IMR-90 (cell line): ENCODE data around the gene KCNF1. TPM values are rescaled to one million over a fixed set of nuclear protein-coding genes. Genes with fewer than 3 reads are reported as not detected.

Source experiments
- ATAC-seq: fragments of 200-7000 bp; cut with Tn5 transposase; 2 replicates; pipeline ENCODE4 v1.9.1; 2020; ENCODE audit warnings: low read depth, mild to moderate bottlenecking, moderate library complexity
- BruUV-seq: library from RNA; stranded (reverse); fragments of 400-500 nt; replicated peaks from 2 replicates; lab custom pipeline; 2021; lab: Mats Ljungman, UMichigan
- CTCF ChIA-PET: fragments of 300-600 bp; formaldehyde crosslinking; extraction: SDS; loops from one replicate; lab custom pipeline; 2021; ENCODE audit warnings: antibody characterized with exemption; lab: Yijun Ruan, JAX
- POLR2A ChIA-PET: fragments of 300-600 bp; sonication (Branson Sonifier 250); formaldehyde crosslinking; loops from one replicate; lab custom pipeline; 2022; ENCODE audit warnings: antibody characterized with exemption; ENCODE audit not compliant: unreplicated experiment; lab: Charles Lee
- DNase-seq: peaks from one replicate; pipeline ENCODE4 v3.0.0; 2013
- H2AFZ ChIP-seq: replicated peaks from 2 replicates; pipeline ENCODE3; 2013; ENCODE audit warnings: low read length, mild to moderate bottlenecking; ENCODE audit not compliant: poor library complexity
- H2AK5ac ChIP-seq: 2 replicates; pipeline ENCODE4 v1.6.1; 2013; ENCODE audit warnings: low read depth, low read length, inconsistent platforms
- H2AK9ac ChIP-seq: replicated peaks from 2 replicates; pipeline ENCODE3; 2013; ENCODE audit warnings: mild to moderate bottlenecking, low read depth, low read length, moderate library complexity; ENCODE audit not compliant: poor library complexity
- H2BK120ac ChIP-seq: 2 replicates; pipeline ENCODE4 v1.6.1; 2013; ENCODE audit warnings: low read depth, low read length, inconsistent platforms
- H2BK15ac ChIP-seq: 3 replicates; pipeline ENCODE4 v1.6.1; 2013; ENCODE audit warnings: low read depth, low read length, inconsistent platforms
- H2BK20ac ChIP-seq: 2 replicates; pipeline ENCODE4 v1.6.1; 2013; ENCODE audit warnings: low read depth, mild to moderate bottlenecking, inconsistent platforms, low read length, moderate library complexity
- H2BK5ac ChIP-seq: 2 replicates; pipeline ENCODE4 v1.6.1; 2013; ENCODE audit warnings: mild to moderate bottlenecking, low read depth, low read length, inconsistent platforms; ENCODE audit not compliant: poor library complexity, severe bottlenecking
- H3K14ac ChIP-seq: replicated peaks from 2 replicates; pipeline ENCODE4 v1.6.1; 2013; ENCODE audit warnings: low read depth, low read length, inconsistent platforms
- H3K18ac ChIP-seq: 2 replicates; pipeline ENCODE4 v1.6.1; 2013; ENCODE audit warnings: low read depth, low read length, control low read depth
- H3K23ac ChIP-seq: 2 replicates; pipeline ENCODE4 v1.6.1; 2013; ENCODE audit warnings: low read depth, low read length, inconsistent platforms
- H3K27ac ChIP-seq: 2 replicates; pipeline ENCODE4 v1.5.1; 2013; ENCODE audit warnings: mild to moderate bottlenecking, control low read depth, low read length; ENCODE audit not compliant: insufficient read depth
- H3K27me3 ChIP-seq: 2 replicates; pipeline ENCODE4 v1.6.1; 2013; ENCODE audit warnings: low read length; ENCODE audit not compliant: control insufficient read depth, insufficient read depth
- H3K36me3 ChIP-seq: 2 replicates; pipeline ENCODE4 v1.6.1; 2013; ENCODE audit warnings: low read length, mixed read lengths; ENCODE audit not compliant: control insufficient read depth, insufficient read depth
- H3K4ac ChIP-seq: 2 replicates; pipeline ENCODE4 v1.6.1; 2013; ENCODE audit warnings: low read depth, low read length, inconsistent platforms
- H3K4me1 ChIP-seq: 2 replicates; pipeline ENCODE4 v1.6.1; 2013; ENCODE audit warnings: low read length, mixed read lengths; ENCODE audit not compliant: control insufficient read depth, insufficient read depth
- H3K4me2 ChIP-seq: 2 replicates; pipeline ENCODE4 v1.6.1; 2013; ENCODE audit warnings: low read depth, mild to moderate bottlenecking, control low read depth, low read length, moderate library complexity
- H3K4me3 ChIP-seq: 2 replicates; pipeline ENCODE4 v1.5.1; 2013; ENCODE audit warnings: low read depth, mild to moderate bottlenecking, control low read depth, low read length, moderate library complexity; ENCODE audit not compliant: insufficient read depth
- H3K56ac ChIP-seq: 2 replicates; pipeline ENCODE4 v1.6.1; 2013; ENCODE audit warnings: low read length, inconsistent platforms; ENCODE audit not compliant: insufficient read depth; ENCODE audit errors: extremely low read depth
- H3K79me1 ChIP-seq, 2 experiments: 2 replicates each; pipeline ENCODE4 v1.6.1; 2013; ENCODE audit warnings: low read length in 2 of 2, inconsistent platforms in 1 of 2, low read depth in 1 of 2
- H3K9ac ChIP-seq: 2 replicates; pipeline ENCODE4 v1.6.1; 2013; ENCODE audit warnings: low read depth, low read length, control low read depth
- H3K9me1 ChIP-seq: 2 replicates; pipeline ENCODE4 v1.6.1; 2013; ENCODE audit warnings: low read length, inconsistent platforms; ENCODE audit not compliant: insufficient read depth
- H3K9me3 ChIP-seq: 2 replicates; pipeline ENCODE4 v1.6.1; 2013; ENCODE audit warnings: low read length; ENCODE audit not compliant: control insufficient read depth, insufficient read depth
- H4K20me1 ChIP-seq: 2 replicates; pipeline ENCODE4 v1.6.1; 2013; ENCODE audit warnings: low read length, inconsistent platforms; ENCODE audit not compliant: insufficient read depth
- H4K5ac ChIP-seq: 2 replicates; pipeline ENCODE4 v1.6.1; 2013; ENCODE audit warnings: mild to moderate bottlenecking, low read depth, low read length, control low read depth
- H4K8ac ChIP-seq, 2 experiments: 2 replicates each; pipeline ENCODE4 v1.6.1; 2013; ENCODE audit warnings: low read depth in 2 of 2, low read length in 2 of 2, control low read depth in 1 of 2, inconsistent platforms in 1 of 2
- H4K91ac ChIP-seq: 2 replicates; pipeline ENCODE4 v1.6.1; 2013; ENCODE audit warnings: low read depth, low read length, inconsistent platforms; ENCODE audit not compliant: insufficient read depth
- BHLHE40 ChIP-seq: fragments of 150-350 bp; IDR thresholded peaks from 2 replicates; pipeline ENCODE4 v1.6.1; 2016; ENCODE audit warnings: mild to moderate bottlenecking, low read depth, low read length
- CEBPB ChIP-seq: IDR thresholded peaks from 2 replicates; pipeline ENCODE4 v1.6.1; 2012; ENCODE audit warnings: low read depth, low read length, improper control_type of control experiment
- WGBS, 2 experiments: methylation state at CpG; one replicate each; pipeline versions ENCODE4 v1.1.5 to v1.1.7; 2013; ENCODE audit warnings: missing lambda C conversion rate in 2 of 2; ENCODE audit not compliant: insufficient read length in 1 of 2; ENCODE audit errors: extremely low coverage in 2 of 2; 5-methylcytosine and 5-hydroxymethylcytosine counted together
- dilution Hi-C: fragments of 300-500 bp; cut with HindIII; formaldehyde crosslinking; loops from one replicate; pipeline ENCODE4 v1.14.3; 2018; ENCODE audit warnings: low sequenced_read_pairs; ENCODE audit not compliant: unreplicated experiment
- in situ Hi-C: fragments of 300-500 bp; cut with MboI; formaldehyde crosslinking; loops from 3 replicates; pipeline ENCODE4 v1.14.3; 2019; ENCODE audit warnings: low sequenced_read_pairs, inconsistent platforms, mixed read lengths
- intact Hi-C: fragments of 100-400 bp; cut with micrococcal nuclease; formaldehyde crosslinking; loops from 2 replicates; pipeline ENCODE4 v1.10.0; 2022
- polyA plus RNA-seq, 3 experiments: library from polyadenylated mRNA; depleted of rRNA; stranded (reverse); fragments of >200 nt; gene quantifications; 2 replicates each; pipeline ENCODE4 v1.2.3, GENCODE V29; 2012; ENCODE audit warnings: low replicate concordance in 1 of 3
- total RNA-seq: library from RNA; depleted of rRNA; stranded (reverse); fragments of >200 nt; gene quantifications from 2 replicates; pipeline ENCODE4 v1.2.3, GENCODE V29; 2012

KCNF1 gene
- total and polyA plus RNA-seq, 2 of the 4 experiments (the other 2 are of a cell fraction) = 0.54 to 1.4 TPM

DNA sequence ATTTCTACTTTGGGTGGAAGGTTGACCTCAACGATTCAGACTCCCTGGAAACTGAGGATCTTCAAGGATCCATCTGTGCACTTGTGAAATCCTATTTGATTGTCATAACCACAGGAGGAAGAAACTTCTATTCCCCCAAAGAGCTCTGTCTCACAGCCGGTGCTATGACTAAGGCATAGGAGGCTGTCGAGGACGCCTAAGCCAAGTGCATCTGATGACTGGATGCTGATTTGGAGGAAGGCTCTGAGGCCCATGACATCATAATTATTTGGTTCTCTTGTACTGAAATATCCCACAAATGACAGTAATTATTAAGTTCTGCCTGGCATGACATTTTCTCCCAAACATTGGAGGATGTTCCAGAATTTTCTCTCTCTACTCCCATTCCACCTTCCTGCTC lies 13.8 kb upstream of the KCNF1 start:
- Histone ChIP-seq H3K27me3 (peaks cover 21% of the 10 kb centered on the region), H3K27ac (no peak overlapping the region), H3K56ac (no peak overlapping the region), H3K4me1 (peaks cover 2% of the 10 kb centered on the region; the same call in 1 of the 2 replicates), H3K79me1 (no peaks in the 10 kb centered on the region), H3K23ac (no peak overlapping the region), H3K36me3 (no peaks in the 10 kb centered on the region), H4K20me1 (no peaks in the 10 kb centered on the region), H2BK5ac (no peak overlapping the region), H2AK9ac (no peak overlapping the region), H3K4ac (no peak overlapping the region), H3K4me2 (no peak overlapping the region), H3K9ac (no peak overlapping the region), H3K9me3 (no peaks in the 10 kb centered on the region; the same call in 1 of the 2 replicates), H2BK15ac (no peak overlapping the region), H4K5ac (no peak overlapping the region), H4K91ac (no peak overlapping the region), H2AFZ (no peak overlapping the region), H4K8ac (no peak overlapping the region), H3K4me3 (no peak overlapping the region), H3K18ac (no peak overlapping the region), H3K14ac (no peak overlapping the region), H2BK20ac (no peak overlapping the region), H2AK5ac (no peak overlapping the region), H2BK120ac (no peak overlapping the region), H3K9me1 (no peaks in the 10 kb centered on the region)
- no CpG with 5 or more reads among the region's 4 CpGs for WGBS, 2 experiments
- POLR2A ChIA-PET = no interaction called here
- CTCF ChIA-PET = interaction anchor here (0.6 to 1.3 kb wide), 2 partner anchors 11 to 62 kb away, joined by 3 to 5 read pairs; no protein-coding TSS in a partner anchor
- DNase-seq = peak; percentile 74
- dilution Hi-C loops = no loop called here
- intact Hi-C loops = no loop called here
- no TSS peak for BruUV-seq
- in situ Hi-C loops = no loop called here
- TF ChIP-seq CEBPB (0 out of 2 replicates have a peak, but pooled peaks have one; percentile 7), BHLHE40 (no peak)
- ATAC-seq = 0 out of 2 replicates have a peak, but pooled peaks have one; percentile 32
